WTC11 (cell line): ENCODE data around the gene GALNT11. TPM values are rescaled to one million over a fixed set of nuclear protein-coding genes. Genes with fewer than 3 reads are reported as not detected.

Experiments
- ATAC-seq: fragments of 200-7000 bp; cut with Tn5 transposase; 2 replicates; pipeline ENCODE4 v1.10.0; 2021; ENCODE audit warnings: mild to moderate bottlenecking, moderate library complexity
- CTCF ChIA-PET: fragments of 300-600 bp; sonication (Branson Sonifier 250); formaldehyde crosslinking; loops from one replicate; lab custom pipeline; 2021; ENCODE audit warnings: antibody characterized with exemption; lab: Charles Lee
- POLR2A ChIA-PET: fragments of 350-600 bp; sonication (Branson Sonifier 250); formaldehyde crosslinking; loops from one replicate; lab custom pipeline; 2021; ENCODE audit warnings: antibody characterized with exemption; lab: Charles Lee
- DNase-seq: peaks from one replicate; pipeline ENCODE4 v3.0.0; 2021; ENCODE audit warnings: low spot score
- H3K27ac Mint-ChIP-seq: 2 replicates; pipeline ENCODE4 v1.8.0; 2021; ENCODE audit warnings: mixed read lengths
- H3K27me3 Mint-ChIP-seq: 2 replicates; pipeline ENCODE4 v1.8.0; 2021; ENCODE audit warnings: low read depth, mild to moderate bottlenecking, moderate library complexity, mixed read lengths
- H3K36me3 Mint-ChIP-seq: 2 replicates; pipeline ENCODE4 v1.8.0; 2021; ENCODE audit warnings: mixed read lengths
- H3K4me1 Mint-ChIP-seq: 2 replicates; pipeline ENCODE4 v1.8.0; 2022; ENCODE audit warnings: mixed read lengths
- H3K4me3 Mint-ChIP-seq: 2 replicates; pipeline ENCODE4 v1.8.0; 2021; ENCODE audit warnings: mild to moderate bottlenecking, moderate library complexity, mixed read lengths
- H3K9me3 Mint-ChIP-seq: 2 replicates; pipeline ENCODE4 v1.8.0; 2021; ENCODE audit warnings: mixed read lengths
- ATF3 ChIP-seq: sonication (generic); formaldehyde crosslinking; conservative IDR thresholded peaks from 2 replicates; pipeline ENCODE4 v1.8.1; 2022; ENCODE audit warnings: mild to moderate bottlenecking, missing genetic modification reagents
- FOXP1 ChIP-seq: sonication (generic); formaldehyde crosslinking; IDR thresholded peaks from 2 replicates; pipeline ENCODE4 v1.8.0; 2022; ENCODE audit warnings: missing genetic modification reagents, mild to moderate bottlenecking, moderate library complexity, borderline replicate concordance
- GABPB1 ChIP-seq: sonication (generic); formaldehyde crosslinking; IDR thresholded peaks from 2 replicates; pipeline ENCODE4 v1.8.1; 2023; ENCODE audit warnings: mild to moderate bottlenecking, missing genetic modification reagents
- GRHL2 ChIP-seq: fragments of 250-450 bp; sonication (Bioruptor Pico); IDR thresholded peaks from 2 replicates; pipeline ENCODE4 v1.8.0; 2022; ENCODE audit warnings: mild to moderate bottlenecking, moderate library complexity; ENCODE audit not compliant: insufficient replicate concordance, severe bottlenecking
- IRF2 ChIP-seq: sonication (generic); formaldehyde crosslinking; IDR thresholded peaks from 2 replicates; pipeline ENCODE4 v1.8.0; 2022; ENCODE audit warnings: low read depth, missing genetic modification reagents, borderline replicate concordance
- JUN ChIP-seq: sonication (generic); formaldehyde crosslinking; IDR thresholded peaks from 2 replicates; pipeline ENCODE4 v1.8.0; 2023; ENCODE audit warnings: mild to moderate bottlenecking, missing genetic modification reagents
- KAT7 ChIP-seq: sonication (generic); formaldehyde crosslinking; IDR thresholded peaks from 2 replicates; pipeline ENCODE4 v1.8.1; 2023; ENCODE audit warnings: missing genetic modification reagents, mild to moderate bottlenecking, borderline replicate concordance
- NFATC4 ChIP-seq: fragments of 250-450 bp; sonication (Bioruptor Pico); IDR thresholded peaks from 2 replicates; pipeline ENCODE4 v1.9.0; 2021; ENCODE audit warnings: mild to moderate bottlenecking
- NR2C2 ChIP-seq: sonication (generic); formaldehyde crosslinking; IDR thresholded peaks from 2 replicates; pipeline ENCODE4 v1.8.0; 2022; ENCODE audit warnings: mild to moderate bottlenecking, missing genetic modification reagents
- PRRX2 ChIP-seq: fragments of 250-450 bp; sonication (Bioruptor Pico); IDR thresholded peaks from 2 replicates; pipeline ENCODE4 v1.8.0; 2021; ENCODE audit warnings: mild to moderate bottlenecking
- SOX15 ChIP-seq: fragments of 250-450 bp; sonication (Bioruptor Pico); IDR thresholded peaks from 2 replicates; pipeline ENCODE4 v1.9.0; 2021; ENCODE audit warnings: mild to moderate bottlenecking
- STAT6 ChIP-seq: sonication (generic); formaldehyde crosslinking; conservative IDR thresholded peaks from 2 replicates; pipeline ENCODE4 v1.8.1; 2023; ENCODE audit warnings: mild to moderate bottlenecking, low read depth, missing genetic modification reagents, moderate library complexity
- TCF7 ChIP-seq: sonication (generic); formaldehyde crosslinking; IDR thresholded peaks from 2 replicates; pipeline ENCODE4 v1.8.0; 2022; ENCODE audit warnings: mild to moderate bottlenecking, low read depth, missing genetic modification reagents, moderate library complexity
- TEAD1 ChIP-seq: sonication (generic); formaldehyde crosslinking; IDR thresholded peaks from 2 replicates; pipeline ENCODE4 v1.8.0; 2022; ENCODE audit warnings: mild to moderate bottlenecking, missing genetic modification reagents
- TP53 ChIP-seq: sonication (generic); formaldehyde crosslinking; IDR thresholded peaks from 2 replicates; pipeline ENCODE4 v1.8.1; 2023; ENCODE audit warnings: mild to moderate bottlenecking, missing genetic modification reagents
- ZBTB21 ChIP-seq: sonication (generic); formaldehyde crosslinking; IDR thresholded peaks from 2 replicates; pipeline ENCODE4 v1.8.1; 2023; ENCODE audit warnings: mild to moderate bottlenecking, missing genetic modification reagents, borderline replicate concordance
- ZNF121 ChIP-seq: sonication (generic); formaldehyde crosslinking; IDR thresholded peaks from 2 replicates; pipeline ENCODE4 v1.8.0; 2023; ENCODE audit warnings: missing genetic modification reagents
- ZNF138 ChIP-seq: sonication (generic); formaldehyde crosslinking; conservative IDR thresholded peaks from 2 replicates; pipeline ENCODE4 v1.8.1; 2022; ENCODE audit warnings: mild to moderate bottlenecking, moderate library complexity, missing genetic modification reagents
- ZNF219 ChIP-seq: sonication (generic); formaldehyde crosslinking; IDR thresholded peaks from 2 replicates; pipeline ENCODE4 v1.8.0; 2023; ENCODE audit warnings: missing genetic modification reagents, mild to moderate bottlenecking, borderline replicate concordance
- ZNF263 ChIP-seq: sonication (generic); formaldehyde crosslinking; IDR thresholded peaks from 2 replicates; pipeline ENCODE4 v1.8.1; 2022; ENCODE audit warnings: low read depth, mild to moderate bottlenecking, moderate library complexity, missing genetic modification reagents
- ZNF317 ChIP-seq: sonication (generic); formaldehyde crosslinking; IDR thresholded peaks from 2 replicates; pipeline ENCODE4 v1.8.1; 2023; ENCODE audit warnings: low read depth, mild to moderate bottlenecking, moderate library complexity, missing genetic modification reagents, borderline replicate concordance
- ZNF416 ChIP-seq: fragments of 250-450 bp; sonication (Bioruptor Pico); IDR thresholded peaks from 2 replicates; pipeline ENCODE4 v1.9.0; 2021; ENCODE audit warnings: mild to moderate bottlenecking, inconsistent platforms
- ZNF423 ChIP-seq: fragments of 250-450 bp; sonication (Bioruptor Pico); IDR thresholded peaks from 2 replicates; pipeline ENCODE4 v2.1.2; 2022; ENCODE audit warnings: mild to moderate bottlenecking, moderate library complexity
- total RNA-seq: library from RNA; stranded (reverse); gene quantifications from 3 replicates; pipeline ENCODE4 v1.2.3, GENCODE V29; 2021
- TF ChIP-seq, protein P1 (sequence below): sonication (generic); formaldehyde crosslinking; IDR thresholded peaks from 2 replicates; pipeline ENCODE4 v1.8.1; 2022; ENCODE audit warnings: low read depth, mild to moderate bottlenecking, moderate library complexity, missing genetic modification reagents, borderline replicate concordance
- TF ChIP-seq, protein P2 (sequence below): fragments of 250-450 bp; sonication (Bioruptor Pico); IDR thresholded peaks from 2 replicates; pipeline ENCODE4 v1.9.0; 2021; ENCODE audit warnings: mild to moderate bottlenecking, borderline replicate concordance
- TF ChIP-seq, protein P3 (sequence below): sonication (generic); formaldehyde crosslinking; IDR thresholded peaks from 2 replicates; pipeline ENCODE4 v1.8.1; 2023; ENCODE audit warnings: mild to moderate bottlenecking, missing genetic modification reagents, moderate library complexity
- TF ChIP-seq, protein P4 (sequence below): sonication (generic); formaldehyde crosslinking; IDR thresholded peaks from 2 replicates; pipeline ENCODE4 v1.8.1; 2022; ENCODE audit warnings: mild to moderate bottlenecking, missing genetic modification reagents, moderate library complexity, borderline replicate concordance

GALNT11 gene
- total RNA-seq, 1 experiment from 2014 or later = 24.0 TPM

- TF ChIP-seq JUN (no peak), SOX15 (CRISPR knock-in tag) (no peak), ZBTB21 (CRISPR knock-in tag) (no peak), ZNF263 (CRISPR knock-in tag) (no peak), FOXP1 (CRISPR knock-in tag) (no peak), STAT6 (CRISPR knock-in tag) (no peak), TEAD1 (no peak), ZNF219 (CRISPR knock-in tag) (no peak), ZNF121 (CRISPR knock-in tag) (no peak), ZNF138 (CRISPR knock-in tag) (no peak), IRF2 (CRISPR knock-in tag) (no peak)
- TF ChIP-seq, protein P1, sequence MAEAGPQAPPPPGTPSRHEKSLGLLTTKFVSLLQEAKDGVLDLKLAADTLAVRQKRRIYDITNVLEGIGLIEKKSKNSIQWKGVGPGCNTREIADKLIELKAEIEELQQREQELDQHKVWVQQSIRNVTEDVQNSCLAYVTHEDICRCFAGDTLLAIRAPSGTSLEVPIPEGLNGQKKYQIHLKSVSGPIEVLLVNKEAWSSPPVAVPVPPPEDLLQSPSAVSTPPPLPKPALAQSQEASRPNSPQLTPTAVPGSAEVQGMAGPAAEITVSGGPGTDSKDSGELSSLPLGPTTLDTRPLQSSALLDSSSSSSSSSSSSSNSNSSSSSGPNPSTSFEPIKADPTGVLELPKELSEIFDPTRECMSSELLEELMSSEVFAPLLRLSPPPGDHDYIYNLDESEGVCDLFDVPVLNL (CRISPR knock-in tag) = no peak
- TF ChIP-seq, protein P2, sequence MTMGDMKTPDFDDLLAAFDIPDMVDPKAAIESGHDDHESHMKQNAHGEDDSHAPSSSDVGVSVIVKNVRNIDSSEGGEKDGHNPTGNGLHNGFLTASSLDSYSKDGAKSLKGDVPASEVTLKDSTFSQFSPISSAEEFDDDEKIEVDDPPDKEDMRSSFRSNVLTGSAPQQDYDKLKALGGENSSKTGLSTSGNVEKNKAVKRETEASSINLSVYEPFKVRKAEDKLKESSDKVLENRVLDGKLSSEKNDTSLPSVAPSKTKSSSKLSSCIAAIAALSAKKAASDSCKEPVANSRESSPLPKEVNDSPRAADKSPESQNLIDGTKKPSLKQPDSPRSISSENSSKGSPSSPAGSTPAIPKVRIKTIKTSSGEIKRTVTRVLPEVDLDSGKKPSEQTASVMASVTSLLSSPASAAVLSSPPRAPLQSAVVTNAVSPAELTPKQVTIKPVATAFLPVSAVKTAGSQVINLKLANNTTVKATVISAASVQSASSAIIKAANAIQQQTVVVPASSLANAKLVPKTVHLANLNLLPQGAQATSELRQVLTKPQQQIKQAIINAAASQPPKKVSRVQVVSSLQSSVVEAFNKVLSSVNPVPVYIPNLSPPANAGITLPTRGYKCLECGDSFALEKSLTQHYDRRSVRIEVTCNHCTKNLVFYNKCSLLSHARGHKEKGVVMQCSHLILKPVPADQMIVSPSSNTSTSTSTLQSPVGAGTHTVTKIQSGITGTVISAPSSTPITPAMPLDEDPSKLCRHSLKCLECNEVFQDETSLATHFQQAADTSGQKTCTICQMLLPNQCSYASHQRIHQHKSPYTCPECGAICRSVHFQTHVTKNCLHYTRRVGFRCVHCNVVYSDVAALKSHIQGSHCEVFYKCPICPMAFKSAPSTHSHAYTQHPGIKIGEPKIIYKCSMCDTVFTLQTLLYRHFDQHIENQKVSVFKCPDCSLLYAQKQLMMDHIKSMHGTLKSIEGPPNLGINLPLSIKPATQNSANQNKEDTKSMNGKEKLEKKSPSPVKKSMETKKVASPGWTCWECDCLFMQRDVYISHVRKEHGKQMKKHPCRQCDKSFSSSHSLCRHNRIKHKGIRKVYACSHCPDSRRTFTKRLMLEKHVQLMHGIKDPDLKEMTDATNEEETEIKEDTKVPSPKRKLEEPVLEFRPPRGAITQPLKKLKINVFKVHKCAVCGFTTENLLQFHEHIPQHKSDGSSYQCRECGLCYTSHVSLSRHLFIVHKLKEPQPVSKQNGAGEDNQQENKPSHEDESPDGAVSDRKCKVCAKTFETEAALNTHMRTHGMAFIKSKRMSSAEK = no peak
- H3K27me3 Mint-ChIP-seq = no peaks in the 10 kb centered on the region; the same call in 1 of the 2 replicates
- H3K27ac Mint-ChIP-seq = peak overlapping the region; percentile 46
- no peak overlapping the region for H3K4me3 Mint-ChIP-seq
- ChIA-PET CTCF (no interaction called here), POLR2A (no interaction called here)
- peaks cover 43% of the 10 kb centered on the region for H3K9me3 Mint-ChIP-seq
- ATAC-seq = no peak
- no peak for DNase-seq
- peaks cover 40% of the 10 kb centered on the region for H3K36me3 Mint-ChIP-seq
- H3K4me1 Mint-ChIP-seq = peaks cover 60% of the 10 kb centered on the region
These were observed 46.9 kb downstream of the GALNT11 start for GRCh38 chr7:152072421-152072820.

- ATAC-seq = no peak
- peaks cover 31% of the 10 kb centered on the region for H3K36me3 Mint-ChIP-seq
- H3K27ac Mint-ChIP-seq = peak overlapping the region; percentile 28; the same call in 1 of the 2 replicates
- no peaks in the 10 kb centered on the region; the same call in 1 of the 2 replicates for H3K27me3 Mint-ChIP-seq
- H3K4me1 Mint-ChIP-seq = peaks cover 69% of the 10 kb centered on the region
- H3K4me3 Mint-ChIP-seq = no peak overlapping the region
- H3K9me3 Mint-ChIP-seq = peaks cover 33% of the 10 kb centered on the region
- DNase-seq = no peak
- ChIA-PET CTCF (no interaction called here), POLR2A (no interaction called here)
- TF ChIP-seq ATF3 (CRISPR knock-in tag) (no peak), KAT7 (no peak), TP53 (CRISPR knock-in tag) (no peak), TEAD1 (no peak), ZNF416 (no peak), ZNF423 (no peak), TCF7 (CRISPR knock-in tag) (no peak), FOXP1 (CRISPR knock-in tag) (no peak), NR2C2 (no peak), ZNF317 (CRISPR knock-in tag) (no peak), GRHL2 (CRISPR knock-in tag) (no peak), NFATC4 (no peak), PRRX2 (CRISPR knock-in tag) (no peak), ZNF121 (CRISPR knock-in tag) (no peak), GABPB1 (no peak), ZNF138 (CRISPR knock-in tag) (no peak)
- TF ChIP-seq, protein P3, sequence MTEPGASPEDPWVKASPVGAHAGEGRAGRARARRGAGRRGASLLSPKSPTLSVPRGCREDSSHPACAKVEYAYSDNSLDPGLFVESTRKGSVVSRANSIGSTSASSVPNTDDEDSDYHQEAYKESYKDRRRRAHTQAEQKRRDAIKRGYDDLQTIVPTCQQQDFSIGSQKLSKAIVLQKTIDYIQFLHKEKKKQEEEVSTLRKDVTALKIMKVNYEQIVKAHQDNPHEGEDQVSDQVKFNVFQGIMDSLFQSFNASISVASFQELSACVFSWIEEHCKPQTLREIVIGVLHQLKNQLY (CRISPR knock-in tag) = no peak
- TF ChIP-seq, protein P4, sequence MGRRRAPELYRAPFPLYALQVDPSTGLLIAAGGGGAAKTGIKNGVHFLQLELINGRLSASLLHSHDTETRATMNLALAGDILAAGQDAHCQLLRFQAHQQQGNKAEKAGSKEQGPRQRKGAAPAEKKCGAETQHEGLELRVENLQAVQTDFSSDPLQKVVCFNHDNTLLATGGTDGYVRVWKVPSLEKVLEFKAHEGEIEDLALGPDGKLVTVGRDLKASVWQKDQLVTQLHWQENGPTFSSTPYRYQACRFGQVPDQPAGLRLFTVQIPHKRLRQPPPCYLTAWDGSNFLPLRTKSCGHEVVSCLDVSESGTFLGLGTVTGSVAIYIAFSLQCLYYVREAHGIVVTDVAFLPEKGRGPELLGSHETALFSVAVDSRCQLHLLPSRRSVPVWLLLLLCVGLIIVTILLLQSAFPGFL (CRISPR knock-in tag) = no peak
These were observed 47.9 kb downstream of the GALNT11 start for GRCh38 chr7:152073352-152073751.
